Psoas muscle (tissue), 8 donors: ENCODE data around the gene OSBP. TPM values are rescaled to one million over a fixed set of nuclear protein-coding genes. Genes with fewer than 3 reads are reported as not detected.
A peak's percentile ranks its signal among the peaks of the same experiment; 100 is the strongest.

Source experiments
- ATAC-seq, 4 donors: fragments of 200-7000 bp; cut with Tn5 transposase; one replicate each; pipeline ENCODE4 v1.9.1; 2020; ENCODE audit warnings: moderate library complexity in 3 of 4, mild to moderate bottlenecking in 2 of 4
- DNase-seq, 2 donors: peaks; one replicate each; pipeline ENCODE4 v3.0.0-alpha.2; 2020
- H3K27ac ChIP-seq: fragments of 200-600 bp; one replicate; pipeline ENCODE4 v1.8.0; 2022
- H3K27me3 ChIP-seq, 3 donors: fragments of 200-600 bp in 1 of 3; one replicate each; pipeline versions ENCODE4 v1.6.1 to v1.8.0; 2013 to 2022; ENCODE audit warnings: low read length in 2 of 3, mild to moderate bottlenecking in 2 of 3, moderate library complexity in 1 of 3; ENCODE audit not compliant: insufficient read depth in 3 of 3
- H3K36me3 ChIP-seq, 2 donors: fragments of 200-600 bp in 1 of 2; one replicate each; pipeline versions ENCODE4 v1.6.1 to v1.8.0; 2013 to 2022; ENCODE audit warnings: low read depth in 1 of 2, mild to moderate bottlenecking in 1 of 2, moderate library complexity in 1 of 2; ENCODE audit not compliant: insufficient read depth in 1 of 2
- H3K4me1 ChIP-seq: fragments of 200-600 bp; one replicate; pipeline ENCODE4 v1.8.0; 2022
- H3K4me3 ChIP-seq: fragments of 200-600 bp; one replicate; pipeline ENCODE4 v1.8.0; 2022; ENCODE audit warnings: mild to moderate bottlenecking
- H3K9me3 ChIP-seq: fragments of 200-600 bp; one replicate; pipeline ENCODE4 v1.8.0; 2022
- WGBS, 3 donors: extraction: QIAGEN DNeasy Blood & Tissue Kit; methylation state at CpG; one replicate each; pipeline versions ENCODE4 v1.1.6 to v1.1.7; 2013; 5-methylcytosine and 5-hydroxymethylcytosine counted together
- intact Hi-C, 2 donors: fragments of 100-400 bp; cut with DNase I; formaldehyde crosslinking; loops; one replicate each; pipeline versions ENCODE4 v1.11.0 to v1.14.2; 2022
- polyA plus RNA-seq, 3 donors: library from polyadenylated mRNA; stranded (reverse); fragments of 200-250 nt; gene quantifications; one replicate each; pipeline ENCODE4 v1.2.3, GENCODE V29; 2013
- total RNA-seq, 4 donors: library from RNA; stranded (reverse); fragmentation: NEBNext Ultra II Directional in 2 of 4; extraction: Animal tissue kit (Norgen Biotek cat#: 25700) in 2 of 4; gene quantifications; one replicate each; pipeline versions ENCODE4 v1.2.1 to v1.2.4, GENCODE V29; 2021 to 2023
- TF ChIP-seq, protein P1 (sequence below): fragments of 200-600 bp; IDR thresholded peaks from one replicate; pipeline ENCODE4 v1.8.0; 2022; ENCODE audit warnings: antibody characterized with exemption
- donor health status: healthy with polysubstance abuse.
- donor health status: DM: no; HTN: no; CAD: no; lungs with moderate emphysema.
- donor health status: Bipolar disorder and iron deficiency.
- donor health status: healthy.
- donor health status: DM: yes; HTN: yes; CAD: no.
- donor health status: DM: no; HTN: no; CAD: no.
- donor health status: DM: no; HTN: no; CAD: no.
- donor health status: DM: yes; HTN: yes; CAD: no.

OSBP gene
- total and polyA plus RNA-seq, 7 donors = 12.9 to 51.2 (median 43.3) TPM

DNA sequence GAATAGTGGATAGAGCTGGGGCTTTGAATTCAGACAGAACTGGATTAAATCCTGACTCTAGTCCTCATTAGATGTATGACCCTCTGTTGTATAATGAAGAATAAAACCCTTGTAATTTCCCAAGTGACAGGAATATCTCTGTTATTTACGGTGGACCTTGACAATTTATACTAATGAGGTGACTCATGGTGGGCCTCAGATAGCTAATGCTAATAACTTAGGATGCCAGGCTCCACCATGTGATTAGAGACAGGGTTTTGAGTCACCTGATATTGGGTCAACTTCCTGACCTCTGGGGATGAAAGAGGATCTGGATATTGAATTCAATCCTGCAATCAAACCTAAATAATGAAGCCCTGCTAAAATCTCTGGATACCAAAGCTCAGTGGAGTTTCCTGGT, 33.6 kb downstream of the OSBP start:
- Histone ChIP-seq H3K9me3 (peaks cover 4% of the 10 kb centered on the region), H3K27ac (no peak overlapping the region), H3K4me1 (no peaks in the 10 kb centered on the region), H3K27me3 (no peaks in the 10 kb centered on the region), H3K4me3 (no peak overlapping the region), H3K36me3 (peaks cover 5 to 89% of the 10 kb centered on the region in 2 donors)
- TF ChIP-seq, protein P1, sequence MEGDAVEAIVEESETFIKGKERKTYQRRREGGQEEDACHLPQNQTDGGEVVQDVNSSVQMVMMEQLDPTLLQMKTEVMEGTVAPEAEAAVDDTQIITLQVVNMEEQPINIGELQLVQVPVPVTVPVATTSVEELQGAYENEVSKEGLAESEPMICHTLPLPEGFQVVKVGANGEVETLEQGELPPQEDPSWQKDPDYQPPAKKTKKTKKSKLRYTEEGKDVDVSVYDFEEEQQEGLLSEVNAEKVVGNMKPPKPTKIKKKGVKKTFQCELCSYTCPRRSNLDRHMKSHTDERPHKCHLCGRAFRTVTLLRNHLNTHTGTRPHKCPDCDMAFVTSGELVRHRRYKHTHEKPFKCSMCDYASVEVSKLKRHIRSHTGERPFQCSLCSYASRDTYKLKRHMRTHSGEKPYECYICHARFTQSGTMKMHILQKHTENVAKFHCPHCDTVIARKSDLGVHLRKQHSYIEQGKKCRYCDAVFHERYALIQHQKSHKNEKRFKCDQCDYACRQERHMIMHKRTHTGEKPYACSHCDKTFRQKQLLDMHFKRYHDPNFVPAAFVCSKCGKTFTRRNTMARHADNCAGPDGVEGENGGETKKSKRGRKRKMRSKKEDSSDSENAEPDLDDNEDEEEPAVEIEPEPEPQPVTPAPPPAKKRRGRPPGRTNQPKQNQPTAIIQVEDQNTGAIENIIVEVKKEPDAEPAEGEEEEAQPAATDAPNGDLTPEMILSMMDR = no peak
- intact Hi-C loops = loop anchor here in 1 of 2 donors (5.0 kb wide), 1 partner anchor 60 kb away; no protein-coding TSS in a partner anchor
- 73 to 84% (median 78%) methylated on average over 1 of the region's 1 CpG for WGBS, 3 donors
- DNase-seq (no peak), ATAC-seq (no peak)

DNA sequence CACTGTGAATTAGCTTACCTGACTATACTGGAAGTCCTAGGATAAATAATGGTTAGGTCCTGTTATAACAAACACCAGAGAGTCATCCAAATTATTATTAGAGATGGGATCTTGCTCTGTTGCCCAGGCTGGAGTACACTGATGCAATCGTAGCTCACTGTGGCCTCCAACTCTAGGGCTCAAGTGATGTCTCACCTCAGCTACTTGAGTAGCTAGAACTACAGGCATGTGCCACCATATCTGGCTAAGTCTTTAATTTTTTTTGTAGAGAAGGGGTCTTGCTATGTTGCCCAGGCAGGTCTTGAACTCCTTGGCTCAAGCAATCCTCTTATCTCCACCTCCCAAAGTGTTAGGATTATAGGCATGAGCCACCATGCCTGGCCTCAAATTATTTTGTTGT, 37.2 kb downstream of the OSBP start:
- ATAC-seq (no peak), DNase-seq (no peak)
- H3K27me3 ChIP-seq = no peaks in the 10 kb centered on the region
- peaks cover 3% of the 10 kb centered on the region for H3K4me1 ChIP-seq
- 84 to 95% (median 94%) methylated on average over 1 of the region's 1 CpG for WGBS, 3 donors
- no peaks in the 10 kb centered on the region for H3K9me3 ChIP-seq
- no peak overlapping the region for H3K27ac ChIP-seq
- TF ChIP-seq, protein P1 = no peak
- no peak overlapping the region for H3K4me3 ChIP-seq
- peaks cover 14 to 95% of the 10 kb centered on the region in 2 donors for H3K36me3 ChIP-seq
- intact Hi-C loops = loop anchor here in 1 of 2 donors (5.0 kb wide), 1 partner anchor 79 kb away; no protein-coding TSS in a partner anchor

DNA sequence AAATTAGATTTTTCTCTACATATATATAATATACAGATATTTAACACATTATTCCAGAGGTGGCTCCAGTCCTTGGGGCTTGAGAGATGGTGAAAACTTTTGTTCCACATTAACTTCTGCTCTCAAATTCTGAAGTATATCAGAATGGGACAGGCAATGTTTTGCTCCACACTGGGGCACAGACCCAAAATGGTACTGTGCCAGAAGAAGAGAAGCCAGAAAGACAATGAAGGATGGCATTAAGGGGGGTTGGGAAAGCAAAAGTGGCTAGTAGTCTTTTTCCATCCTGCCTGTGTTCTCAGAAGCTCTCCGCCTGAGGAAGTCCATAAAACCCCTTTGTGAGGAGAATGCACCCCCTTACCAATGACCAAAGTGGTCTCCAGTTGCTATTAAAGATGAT, 40.1 kb downstream of the OSBP start:
- Histone ChIP-seq H3K9me3 (no peaks in the 10 kb centered on the region), H3K27ac (peak overlapping the region; percentile 18)
- 83 to 95% (median 87%) methylated on average over 1 of the region's 1 CpG for WGBS, 3 donors

DNA sequence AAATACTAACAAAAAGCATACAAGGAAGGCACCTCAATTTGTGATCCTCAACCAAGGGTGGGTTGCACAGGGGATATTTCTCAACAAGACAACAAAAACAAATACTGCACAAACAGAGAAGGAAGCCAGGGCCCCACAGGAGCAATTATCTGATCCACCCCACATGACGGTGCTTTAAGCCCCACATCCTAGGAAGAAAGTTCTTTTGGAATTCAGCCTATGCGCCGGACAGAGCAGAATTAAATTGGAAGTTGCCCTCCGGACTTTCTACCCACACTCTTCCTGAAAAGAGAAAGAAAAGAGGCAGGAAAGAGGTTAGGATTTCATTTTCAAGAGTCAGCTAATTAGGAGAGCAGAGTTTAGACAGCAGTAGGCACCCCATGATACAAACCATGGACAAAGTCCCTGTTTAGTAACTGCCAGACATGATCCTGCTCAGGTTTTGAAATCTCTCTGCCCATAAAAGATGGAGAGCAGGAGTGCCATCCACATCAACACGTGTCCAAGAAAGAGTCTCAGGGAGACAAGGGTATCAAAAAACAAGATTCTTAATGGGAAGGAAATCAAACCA, 40.6 kb downstream of the OSBP start:
- intact Hi-C loops = loop anchor here in 1 of 2 donors (5.0 kb wide), 1 partner anchor 82 kb away; no protein-coding TSS in a partner anchor
- ATAC-seq (peak in 1 of 4 donors; percentile 15), DNase-seq (no peak)
- H3K9me3 ChIP-seq = no peaks in the 10 kb centered on the region
- H3K36me3 ChIP-seq = peaks cover 14 to 64% of the 10 kb centered on the region in 2 donors
- peak overlapping the region; percentile 18 for H3K27ac ChIP-seq
- TF ChIP-seq, protein P1 = no peak
- 50 to 65% (median 57%) methylated on average over 5 of the region's 5 CpGs for WGBS, 3 donors
- no peak overlapping the region for H3K4me3 ChIP-seq
- peaks cover 3% of the 10 kb centered on the region for H3K4me1 ChIP-seq
- no peaks in the 10 kb centered on the region for H3K27me3 ChIP-seq

More for the DNA sequence above, 40.1 kb downstream of the OSBP start:
- no peak overlapping the region for H3K4me3 ChIP-seq
- DNase-seq (no peak), ATAC-seq (peak in 1 of 4 donors; percentile 27)
- H3K27me3 ChIP-seq = no peaks in the 10 kb centered on the region
- peaks cover 3% of the 10 kb centered on the region for H3K4me1 ChIP-seq
- peaks cover 14 to 69% of the 10 kb centered on the region in 2 donors for H3K36me3 ChIP-seq
- TF ChIP-seq, protein P1 = no peak
- intact Hi-C loops = loop anchor here in 1 of 2 donors (5.0 kb wide), 1 partner anchor 82 kb away; no protein-coding TSS in a partner anchor
